Measurements from ENCODE around the gene MYMK. TPM values are rescaled to one million over a fixed set of nuclear protein-coding genes. Genes with fewer than 3 reads are reported as not detected.

Gene MYMK
- total RNA-seq, 1 donor from 2014 or later: 441 TPM

DNA sequence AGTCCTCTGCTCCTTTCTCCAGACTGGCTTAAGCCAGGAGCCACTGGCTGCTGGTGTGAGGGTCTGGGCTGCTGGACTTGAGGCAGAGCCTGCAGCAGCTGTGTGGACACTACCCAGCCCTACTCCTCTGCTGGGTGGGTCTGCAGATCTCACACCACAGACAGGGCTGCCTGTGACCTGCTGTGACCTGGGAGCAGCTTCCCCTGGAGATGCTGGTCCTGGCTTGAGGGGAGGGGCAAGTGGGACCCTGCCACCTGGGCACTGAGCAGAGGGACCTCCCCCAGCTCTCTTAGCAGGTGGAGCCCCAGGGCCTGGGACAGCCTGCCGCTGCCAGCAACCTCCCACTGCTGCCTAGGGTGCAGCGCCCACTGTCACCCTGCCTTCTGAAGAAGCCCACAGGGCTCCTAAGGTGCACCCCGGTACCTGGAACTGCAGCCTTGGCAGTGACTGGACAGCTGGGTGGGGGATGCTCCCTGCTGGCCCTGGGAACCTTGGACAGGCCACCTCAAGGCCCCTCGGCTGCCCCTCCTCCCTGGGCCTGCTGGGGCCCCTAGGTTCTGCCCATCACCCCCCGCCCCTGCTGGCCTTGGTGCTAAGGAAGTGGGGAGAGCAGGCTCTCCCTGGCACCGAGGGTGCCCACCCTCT lies 55.9 kb downstream of the MYMK start:
- no peak for DNase-seq (ENCODE audit: low read depth)

DNA sequence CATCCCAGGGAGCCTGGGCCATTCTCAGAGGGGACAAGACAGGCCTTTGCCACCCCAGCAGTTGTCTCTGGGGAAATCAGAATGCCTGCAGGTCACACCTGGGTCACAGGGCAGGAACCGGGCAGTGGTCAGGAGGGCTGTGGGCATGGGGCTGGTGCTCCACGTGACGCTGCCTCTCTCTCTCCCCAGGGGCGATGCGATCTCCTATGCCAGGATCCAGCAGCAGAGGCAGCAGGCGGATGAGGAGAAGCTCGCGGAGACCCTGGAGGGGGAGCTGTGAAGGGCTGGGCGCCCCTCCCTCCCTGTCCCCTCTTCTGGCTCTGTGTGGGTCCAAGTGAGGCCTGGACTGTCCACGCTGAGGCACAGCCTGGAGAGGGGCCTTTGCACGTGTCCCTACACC lies 56.4 kb downstream of the MYMK start:
- no peak for DNase-seq (ENCODE audit: low read depth)

GRCh38 chr9:133467101-133467500 lies 57.7 kb downstream of the MYMK start:
- no peak for DNase-seq (ENCODE audit: low read depth)

- no peak for DNase-seq (ENCODE audit: low read depth)
These were observed 58.8 kb downstream of the MYMK start for GRCh38 chr9:133465984-133466383.

- DNase-seq (ENCODE audit: low read depth): no peak
These were observed 60.1 kb downstream of the MYMK start for GRCh38 chr9:133464638-133465037.

Other genes with a start within 250 kb of the MYMK start
- gene ABO, start 249.8 kb downstream of the MYMK start, total RNA-seq: not detected in 2 replicates
- 26.7 and 30.9 TPM in 2 replicates for gene SURF6, start 188.8 kb downstream of the MYMK start, total RNA-seq
- 34.7 and 37.4 TPM in 2 replicates for gene MED22, start 176.8 kb downstream of the MYMK start, total RNA-seq
- gene RPL7A, start 176.7 kb downstream of the MYMK start, total RNA-seq: 1,608 and 1,677 TPM in 2 replicates
- 27.8 and 30.7 TPM in 2 replicates for gene SURF1, start 168.5 kb downstream of the MYMK start, total RNA-seq
- 12.6 and 12.9 TPM in 2 replicates for gene SURF2, start 168.4 kb downstream of the MYMK start, total RNA-seq
- 252 and 296 TPM in 2 replicates for gene SURF4, start 148.9 kb downstream of the MYMK start, total RNA-seq
- 0.21 and 2.2 TPM in 2 replicates for gene STKLD1, start 148.6 kb downstream of the MYMK start, total RNA-seq
- gene REXO4, start 106.9 kb downstream of the MYMK start, total RNA-seq: 28.5 and 32.7 TPM in 2 replicates
- 1.2 and 2.5 TPM in 2 replicates for gene ADAMTS13, start 102.6 kb downstream of the MYMK start, total RNA-seq
- 20.2 and 26.6 TPM in 2 replicates for gene CACFD1, start 65.0 kb downstream of the MYMK start, total RNA-seq
- 16.0 and 16.9 TPM in 2 replicates for gene SLC2A6, start 45.9 kb downstream of the MYMK start, total RNA-seq
- 4.7 and 8.1 TPM in 2 replicates for gene ADAMTSL2, start 9.7 kb upstream of the MYMK start, total RNA-seq
- gene FAM163B, start 84.4 kb upstream of the MYMK start, total RNA-seq: not detected in 2 replicates
- 0.16 and 1.5 TPM in 2 replicates for gene DBH, start 111.4 kb upstream of the MYMK start, total RNA-seq
- gene SARDH, start 213.4 kb upstream of the MYMK start, total RNA-seq: 55.6 and 70.3 TPM in 2 replicates

Data from myocyte (in vitro differentiated cells).